IPS-NIHi11 (cell line): Measurements from ENCODE around the gene MED7.

Experiments
- DNase-seq: peaks from one replicate; pipeline ENCODE4 v3.0.0; 2012; ENCODE audit warnings: mixed read lengths, low spot score

Gene MED7

DNA sequence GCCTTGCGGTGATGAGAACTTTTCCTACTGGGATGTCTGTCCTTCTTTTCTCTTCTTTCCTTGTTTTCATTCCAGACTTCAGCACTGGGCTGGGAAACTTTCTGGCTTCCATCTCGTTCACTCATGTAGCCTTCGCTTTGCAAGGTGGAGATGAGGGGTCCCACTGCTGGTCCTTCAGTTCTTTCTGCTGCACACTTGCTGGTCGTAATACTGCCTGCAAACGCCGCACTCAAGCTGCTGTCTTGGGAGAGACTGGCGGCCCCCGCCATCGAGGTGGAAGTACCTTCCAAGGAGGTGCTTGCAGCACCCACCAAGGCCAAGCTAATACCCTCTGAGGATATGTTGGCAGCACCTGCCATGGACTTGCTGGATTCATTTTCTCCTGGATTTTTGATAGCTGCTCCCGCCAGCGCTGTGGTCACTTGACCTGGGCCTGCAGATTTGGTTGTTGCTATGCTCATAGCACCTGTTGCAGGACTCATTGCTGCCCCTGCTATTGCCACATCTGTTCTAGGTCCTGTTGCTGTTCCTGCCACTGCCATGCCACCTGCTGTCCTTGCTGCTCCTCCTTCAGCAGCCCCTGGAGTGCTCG lies 20.4 kb upstream of the MED7 start:
- no peak for DNase-seq

DNA sequence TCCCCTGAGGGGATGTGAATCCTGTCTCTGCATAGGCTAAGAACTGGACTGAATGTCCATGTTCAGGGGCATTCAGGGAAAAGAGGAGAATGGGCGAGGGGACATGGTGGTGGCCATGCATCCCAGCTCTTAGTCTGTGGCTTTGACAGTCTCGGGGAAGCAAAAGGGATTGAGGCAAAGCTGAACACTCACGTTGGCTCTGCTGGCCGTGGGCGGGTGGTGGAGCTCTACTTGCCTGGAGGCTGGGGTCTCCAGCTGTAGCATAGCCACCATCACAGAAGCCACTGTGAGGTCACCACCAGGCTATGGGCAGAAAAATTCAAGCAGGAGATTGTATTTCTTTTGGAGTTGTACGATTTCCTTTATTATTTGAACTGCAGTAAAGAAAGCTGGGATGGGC lies 19.3 kb upstream of the MED7 start:
- DNase-seq, result no peak

DNA sequence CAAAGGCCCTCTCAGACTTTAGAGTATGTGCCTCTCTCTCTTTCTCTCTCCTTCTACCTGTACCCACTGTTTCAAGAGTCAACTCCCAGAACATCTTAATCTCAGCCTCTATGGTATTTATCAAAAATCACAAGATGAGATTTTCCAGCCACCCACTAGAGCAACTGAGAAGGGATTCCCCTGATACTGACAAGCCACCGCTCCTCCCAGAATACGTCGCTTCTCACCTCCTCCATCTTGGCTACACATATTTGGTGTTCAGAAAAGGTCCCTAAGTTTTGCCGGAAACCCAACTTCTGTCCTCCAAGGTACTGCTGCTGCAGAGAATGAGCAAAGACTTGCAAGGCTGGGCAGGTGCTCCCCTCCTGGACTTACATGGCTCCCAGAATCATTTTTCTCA lies 17.3 kb upstream of the MED7 start:
- DNase-seq, result no peak

DNA sequence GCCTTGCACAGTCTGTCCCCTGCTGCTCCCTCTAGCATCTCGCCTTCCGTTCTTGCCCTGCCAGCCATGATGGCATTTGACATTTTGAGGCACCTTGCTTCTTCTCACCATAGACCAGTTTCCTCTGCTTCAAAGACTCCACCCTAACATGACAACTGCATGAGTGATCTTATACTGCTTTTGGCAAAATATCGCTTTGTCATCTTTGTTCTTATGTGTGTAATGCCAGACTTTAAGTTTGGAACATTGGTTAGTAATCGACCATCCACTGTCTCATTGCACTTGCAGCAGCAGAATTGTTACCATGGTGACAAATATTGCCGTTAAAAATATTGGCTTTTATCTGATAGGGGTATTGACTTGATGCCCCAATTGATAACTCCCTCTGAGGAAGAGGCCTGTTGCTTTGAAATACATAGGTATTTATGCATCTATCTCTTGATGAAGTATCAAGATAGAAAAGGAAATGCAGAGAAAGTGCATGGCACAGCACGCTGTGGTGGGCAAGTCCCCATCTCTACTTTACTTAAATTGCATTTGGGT lies 16.6 kb upstream of the MED7 start:
- no peak for DNase-seq

DNA sequence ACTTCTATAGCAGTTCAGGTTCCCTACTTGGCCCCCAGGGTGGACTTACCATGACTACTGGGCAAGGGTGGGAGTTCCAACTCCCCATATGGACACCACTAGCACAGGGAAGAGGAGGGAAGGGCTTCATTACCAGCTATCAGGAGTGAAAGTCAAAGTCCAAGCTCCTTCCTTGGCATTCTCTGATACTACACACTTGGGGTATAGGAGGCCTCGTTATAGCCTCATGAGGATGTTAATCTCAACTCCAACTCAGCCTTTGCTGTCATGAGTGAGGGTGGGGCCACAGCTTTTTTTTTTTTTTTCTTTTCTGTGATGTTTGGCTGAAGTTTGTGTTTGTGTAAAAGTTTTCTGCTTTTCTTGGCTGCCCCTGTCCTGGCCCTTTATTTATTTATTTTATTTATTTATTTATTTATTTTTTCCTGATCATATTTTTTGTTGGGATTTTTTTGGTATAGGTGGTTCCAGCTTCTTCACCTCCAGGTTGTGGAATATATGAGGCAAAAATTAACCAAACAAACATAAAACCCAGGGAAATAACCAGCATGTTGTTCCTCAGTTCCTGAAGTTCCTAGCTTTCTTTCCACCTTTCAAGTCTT lies 14.7 kb upstream of the MED7 start:
- DNase-seq, result no peak

DNA sequence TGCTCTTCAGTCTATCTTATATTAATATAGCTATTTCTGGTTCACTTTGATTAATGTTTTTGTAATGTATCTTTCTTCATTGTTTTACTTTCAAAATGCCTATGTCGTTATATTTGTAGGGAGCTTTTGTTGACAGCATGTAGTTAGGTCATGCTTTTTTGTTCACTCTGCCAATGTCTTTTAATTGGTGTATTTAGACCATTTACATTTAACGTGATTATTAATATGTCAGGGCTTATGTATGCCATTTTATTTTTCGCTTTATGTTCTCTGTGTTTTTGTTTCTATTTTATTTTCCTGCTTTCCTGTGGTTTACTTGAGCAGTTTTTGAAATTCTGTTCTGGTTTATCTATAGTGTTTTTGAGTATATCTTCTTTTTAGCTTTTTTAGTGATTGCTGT lies 12.6 kb upstream of the MED7 start:
- no peak for DNase-seq

DNA sequence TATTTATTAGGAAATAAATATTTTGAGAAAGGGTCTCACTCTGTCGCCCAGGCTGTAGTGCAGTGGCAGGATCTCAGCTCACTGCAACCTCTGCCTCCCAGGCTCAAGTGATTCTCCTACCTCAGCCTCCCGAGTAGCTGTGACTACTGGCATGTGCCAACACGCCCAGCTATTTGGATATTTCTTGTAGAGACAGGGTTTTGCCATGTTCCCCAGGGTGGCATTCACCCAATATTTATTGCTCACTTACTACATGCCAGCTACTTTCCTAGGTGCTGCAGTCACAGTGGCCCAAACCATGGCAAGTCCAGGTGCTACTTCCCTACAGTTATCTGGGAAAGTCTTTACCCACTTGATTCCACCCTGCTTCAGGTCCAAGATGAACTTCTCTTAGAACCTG lies 8.3 kb upstream of the MED7 start:
- no peak for DNase-seq

DNA sequence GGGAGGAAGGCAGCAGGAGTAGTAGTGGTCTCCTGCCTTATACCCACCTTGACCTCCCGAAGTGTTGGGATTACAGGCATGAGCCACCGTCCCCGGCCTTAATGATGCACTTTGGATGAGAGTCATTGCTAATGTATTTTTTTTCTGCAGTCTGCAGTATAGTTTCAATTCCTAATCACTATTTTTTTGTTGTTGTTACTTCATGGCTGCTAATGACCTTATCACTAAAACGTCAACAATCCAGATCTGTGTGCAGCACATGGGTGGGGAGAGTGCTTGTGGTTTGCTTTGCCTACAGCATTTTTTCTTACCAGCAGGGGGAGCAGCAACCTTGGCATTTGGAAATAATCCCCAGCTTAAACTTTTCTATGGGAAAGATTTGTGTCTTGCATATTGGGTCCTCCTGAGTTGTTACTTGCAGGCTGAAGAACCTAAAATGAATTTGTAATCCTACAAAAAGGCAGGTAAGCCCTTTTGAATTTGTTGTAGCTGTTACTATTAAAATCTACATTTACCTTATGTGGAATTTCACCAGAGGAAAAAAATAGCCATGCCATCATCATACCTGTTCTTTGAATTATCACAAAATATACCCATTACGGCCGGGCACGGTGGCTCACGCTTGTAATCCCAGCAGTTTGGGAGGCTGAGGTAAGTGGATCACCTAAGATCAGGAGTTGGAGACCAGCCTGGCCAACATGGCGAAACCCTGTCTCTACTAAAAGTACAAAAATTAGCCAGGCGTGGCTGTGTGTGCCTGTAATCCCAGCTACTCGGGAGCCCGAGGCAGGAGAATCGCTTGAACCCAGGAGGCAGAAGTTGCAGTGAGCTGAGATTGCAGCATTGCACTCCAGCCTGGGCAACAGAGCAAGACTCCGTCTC lies 6.3 kb upstream of the MED7 start:
- DNase-seq, result peak; percentile 72

DNA sequence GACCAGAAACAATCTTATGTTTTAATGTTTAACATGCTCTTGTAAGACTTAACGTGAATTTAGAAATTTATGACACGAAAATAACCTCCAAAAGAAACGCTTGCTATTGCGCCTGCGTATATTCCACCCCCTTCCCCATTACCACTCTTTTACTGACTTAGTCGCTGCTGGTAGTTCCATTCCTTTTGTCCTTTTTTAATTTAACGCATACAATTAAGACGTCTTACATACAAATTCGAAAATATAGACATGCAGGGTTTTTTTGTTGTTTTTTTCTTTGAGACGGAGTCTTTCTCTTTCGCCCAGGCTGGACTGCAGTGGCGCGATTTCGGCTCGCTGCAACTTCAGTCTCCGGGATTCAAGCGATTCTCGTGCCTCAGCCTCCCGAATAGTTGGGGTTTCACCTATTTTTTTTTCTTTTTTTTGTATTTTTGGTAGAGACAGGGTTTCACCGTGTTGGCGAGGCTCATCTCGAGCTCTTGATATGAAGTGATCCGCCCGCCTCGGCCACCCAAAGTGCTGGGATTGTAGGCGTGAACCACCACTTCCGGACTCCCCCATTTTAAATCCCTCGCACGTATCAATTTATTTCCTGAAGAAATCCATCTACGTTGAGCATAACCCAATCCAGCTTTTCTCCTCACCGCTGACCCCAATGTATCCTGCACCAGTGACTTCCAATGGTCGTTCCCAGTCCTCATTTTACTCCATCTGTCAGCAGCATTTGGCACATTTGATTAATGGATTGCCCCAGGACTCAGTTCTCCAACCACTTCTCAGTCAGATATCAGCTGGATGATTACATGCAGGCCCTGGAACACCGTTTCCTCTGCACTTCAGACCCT lies 684 bp upstream of the MED7 start:
- DNase-seq, result peak; percentile 58

DNA sequence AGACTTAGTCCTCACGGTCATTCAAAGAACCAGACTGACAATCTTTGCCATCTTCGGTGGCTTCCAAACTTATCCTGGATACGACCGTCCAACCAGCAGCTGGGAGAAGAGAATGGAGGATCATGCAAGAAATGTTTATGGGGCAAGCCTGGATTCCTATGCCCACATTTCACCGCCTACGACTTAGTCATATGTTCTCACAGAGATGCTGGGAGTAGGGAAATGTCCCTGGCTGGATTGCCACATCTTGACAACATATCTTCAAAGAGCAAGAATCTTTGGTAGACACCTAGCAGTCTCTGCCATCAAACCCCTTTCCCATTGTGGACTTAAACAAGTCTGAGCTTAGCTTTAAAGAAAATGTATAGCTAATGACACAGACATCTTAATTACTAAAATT lies 5.0 kb downstream of the MED7 start:
- DNase-seq, result no peak

DNA sequence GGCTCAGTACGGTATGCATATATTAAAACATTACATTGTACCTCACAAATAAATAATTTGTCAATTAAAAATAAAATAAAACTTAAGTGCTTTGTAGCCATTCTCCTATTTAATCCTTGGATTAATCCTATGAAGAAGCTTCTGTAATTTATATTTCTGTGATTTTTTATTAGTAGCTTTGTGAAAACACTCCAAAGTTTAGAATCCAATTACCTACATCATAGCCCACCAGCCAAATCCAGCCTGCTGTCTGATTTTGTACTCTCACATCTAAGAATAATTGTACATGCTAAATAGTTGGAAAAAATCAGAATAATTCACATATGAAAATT lies 10.4 kb downstream of the MED7 start:
- DNase-seq, result no peak

DNA sequence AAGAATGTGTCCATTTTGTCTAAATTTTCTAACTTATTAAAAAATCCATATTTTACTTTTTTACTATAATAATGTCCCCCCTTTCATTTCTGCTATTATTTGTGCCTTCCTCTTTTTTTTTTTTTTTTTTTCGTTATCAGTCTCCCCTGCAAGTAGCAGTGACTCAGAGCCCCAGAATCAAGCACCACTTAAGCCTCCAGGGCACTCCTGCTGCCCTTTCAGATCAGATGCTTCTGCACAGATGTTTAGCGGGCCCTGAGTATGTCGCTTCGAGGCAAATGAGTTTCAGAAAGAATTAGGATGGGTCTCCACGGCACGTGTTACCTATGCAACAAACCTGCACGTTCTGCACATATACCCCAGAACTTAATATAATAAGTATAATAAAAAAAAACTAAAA lies 11.7 kb downstream of the MED7 start:
- DNase-seq, result no peak

DNA sequence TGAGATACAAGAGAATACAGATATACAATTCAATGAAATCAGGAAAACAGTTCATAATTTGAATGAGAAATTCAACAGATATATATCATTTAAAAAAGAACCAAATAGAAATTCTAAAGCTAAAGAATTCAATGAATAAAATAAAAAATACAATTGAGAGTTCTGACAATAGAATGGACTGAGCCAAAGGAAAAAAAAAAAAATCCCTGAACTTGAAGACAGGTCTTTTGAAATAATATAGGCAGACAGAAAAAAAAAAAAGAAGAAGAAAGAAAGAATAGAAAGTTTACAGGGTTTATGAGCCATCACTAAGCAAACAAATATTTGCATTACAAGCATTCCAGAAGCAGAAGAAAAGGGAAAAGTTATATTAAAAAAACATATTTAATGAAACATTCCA lies 21.0 kb downstream of the MED7 start:
- DNase-seq, result no peak

DNA sequence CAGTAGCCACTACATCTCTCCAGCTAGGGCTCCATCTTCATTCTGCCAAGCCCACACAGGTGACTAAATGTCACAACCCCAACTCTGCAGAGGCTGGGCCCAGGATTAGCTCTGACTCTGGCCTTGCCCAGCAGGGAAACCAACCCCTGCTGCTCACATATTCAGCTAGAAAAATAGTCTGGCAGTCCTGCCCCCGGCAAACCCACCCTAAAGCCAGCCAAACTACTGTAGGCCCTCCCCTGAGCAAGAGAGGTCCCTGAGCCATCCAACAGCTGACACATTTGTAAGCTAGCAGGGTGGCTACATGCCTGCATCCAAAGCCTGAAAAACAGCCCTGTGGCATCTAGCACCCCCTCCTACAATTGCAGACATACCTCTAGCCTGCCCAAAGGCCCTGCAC lies 22.6 kb downstream of the MED7 start:
- DNase-seq, result no peak

DNA sequence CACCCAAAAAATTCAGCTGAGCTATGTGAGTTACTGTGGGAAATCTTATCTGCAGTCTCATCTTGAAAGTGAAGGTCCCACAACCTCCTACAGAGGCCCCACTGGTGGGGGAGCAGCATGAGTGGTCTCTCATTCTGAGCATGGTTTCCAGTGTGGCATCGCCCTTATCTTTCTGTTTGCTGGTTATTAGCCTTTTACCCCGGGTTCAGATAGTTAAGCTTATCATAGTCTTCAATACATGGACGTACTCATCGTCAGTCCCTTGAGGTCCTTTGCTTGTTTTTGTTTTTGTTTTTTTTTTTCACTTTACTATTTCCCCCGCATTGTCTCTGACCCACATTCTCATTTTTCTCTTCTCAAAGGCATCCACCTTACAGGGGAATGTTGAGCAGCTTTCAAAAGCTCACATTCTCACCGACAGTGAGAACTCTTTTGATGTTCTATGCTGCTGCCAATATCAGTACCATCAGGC lies 26.1 kb downstream of the MED7 start:
- no peak for DNase-seq

DNA sequence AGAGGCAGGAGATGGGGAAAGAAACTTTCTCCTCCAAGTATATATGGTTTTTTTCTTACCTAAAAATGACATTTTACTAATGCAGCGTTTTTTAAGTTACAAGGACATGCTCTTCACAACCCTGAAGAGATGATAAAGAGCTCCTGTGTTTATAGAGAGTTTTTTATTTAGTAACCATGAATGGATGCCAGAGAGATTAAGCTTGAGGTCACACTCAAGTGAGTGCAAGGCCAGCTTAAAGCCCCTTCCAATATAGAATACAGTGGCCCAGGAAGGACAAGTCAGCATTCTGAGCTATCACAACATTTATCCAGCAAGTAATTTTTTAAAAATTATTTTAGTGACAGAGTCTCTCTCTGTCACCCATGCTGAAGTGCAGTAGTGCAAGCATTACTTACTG lies 27.2 kb downstream of the MED7 start:
- no peak for DNase-seq

DNA sequence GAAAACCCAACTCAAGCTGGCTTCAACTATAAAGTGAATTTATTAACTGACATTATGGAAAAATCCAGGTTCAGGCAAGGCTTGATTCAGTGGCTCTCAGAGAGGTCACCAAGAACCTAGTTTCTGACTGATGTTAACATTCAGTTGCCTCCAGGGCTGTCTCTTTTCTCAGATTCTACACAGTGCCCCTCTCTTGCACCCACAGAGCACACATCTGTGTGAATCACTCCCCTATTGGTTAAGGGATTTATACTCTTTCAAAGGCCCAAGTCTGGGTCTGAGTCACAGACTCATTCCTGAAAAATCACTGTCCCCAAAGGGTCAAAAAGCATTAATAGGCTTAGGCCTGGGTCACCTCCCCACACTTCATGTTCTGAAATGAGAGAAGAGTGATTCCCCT lies 27.7 kb downstream of the MED7 start:
- no peak for DNase-seq

DNA sequence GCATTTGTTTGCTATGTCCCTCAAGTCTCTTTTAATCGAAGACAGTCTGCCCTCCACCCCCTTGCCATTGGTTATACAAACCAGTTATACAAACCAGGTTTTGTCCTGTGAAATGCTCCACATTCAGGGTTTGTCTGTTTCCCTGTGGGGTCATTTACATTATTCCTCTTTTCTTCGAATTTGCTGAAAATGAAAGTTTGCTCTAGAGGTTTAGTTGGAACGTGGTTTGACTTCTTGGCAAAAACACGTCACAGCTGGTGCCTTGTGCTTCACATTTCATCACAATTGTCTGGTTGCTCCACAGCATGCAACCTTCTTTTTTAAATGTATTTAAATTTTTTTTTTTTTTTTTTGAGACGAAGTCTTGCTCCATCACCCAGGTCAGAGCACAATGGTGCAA lies 29.7 kb downstream of the MED7 start:
- no peak for DNase-seq

DNA sequence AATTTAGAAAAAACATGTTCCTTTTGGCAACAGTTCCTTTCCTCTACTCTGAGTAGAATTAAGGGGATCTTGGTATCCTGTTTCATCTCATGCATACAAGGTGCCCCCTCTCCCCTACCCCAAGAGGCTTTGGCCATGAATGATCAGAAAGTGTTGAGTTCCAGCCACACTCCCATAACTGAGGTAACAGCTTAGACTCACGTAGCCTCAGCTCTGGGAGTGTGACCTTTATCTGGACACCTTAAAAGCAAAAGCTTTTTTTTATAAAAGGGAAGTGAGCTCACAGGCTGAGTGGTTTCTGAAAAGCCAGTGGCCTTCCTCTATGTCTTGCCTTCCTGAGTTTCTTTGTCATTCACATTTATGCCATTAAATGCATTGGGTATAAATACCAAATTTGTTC lies 32.9 kb downstream of the MED7 start:
- DNase-seq, result no peak

DNA sequence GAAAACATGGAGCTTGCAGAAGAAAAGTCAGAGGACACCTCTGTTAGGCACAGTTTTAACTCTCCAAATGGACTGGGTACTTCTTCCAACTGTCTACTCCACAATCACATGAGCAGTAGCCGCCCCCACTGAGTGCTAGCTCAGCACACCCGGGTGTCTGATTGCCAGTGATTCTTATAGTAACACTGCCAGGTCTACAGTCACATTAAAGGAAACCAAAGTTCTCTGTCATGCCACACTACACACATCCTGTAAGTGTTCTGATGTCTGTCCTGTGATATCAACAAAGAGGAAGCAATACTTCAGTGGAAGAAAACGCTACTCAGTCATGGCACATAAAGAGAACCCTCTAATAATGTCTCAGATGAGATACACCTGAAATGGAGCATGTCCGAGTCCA lies 33.7 kb downstream of the MED7 start, which contains the start of gene HAVCR2:
Gene HAVCR2, minus strand, starts transcription at position 69 of the 400 bp plus-strand sequence. Its CDS starts 61 bp downstream, at position 8.
- no peak for DNase-seq

DNA sequence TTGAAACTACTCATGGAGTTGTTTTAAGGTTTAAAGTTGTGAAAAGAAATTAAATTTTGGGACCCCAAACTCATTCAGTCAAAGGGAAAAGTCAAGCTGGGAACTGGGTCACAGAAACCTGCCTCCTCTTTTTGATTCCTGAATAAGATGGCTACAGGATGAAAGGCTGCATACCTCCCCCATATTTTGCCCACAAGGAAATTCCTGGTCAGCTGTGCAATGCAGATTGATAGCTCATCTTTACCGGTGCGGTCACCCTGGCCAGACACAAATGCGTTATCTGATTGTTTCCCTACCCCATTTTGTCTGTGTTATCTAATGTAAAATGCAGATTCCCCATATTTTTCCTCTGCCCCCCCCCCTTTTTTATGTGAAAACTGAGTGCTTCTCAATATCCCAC lies 35.2 kb downstream of the MED7 start:
- no peak for DNase-seq
